Measurements from ENCODE around the gene ARMH3. TPM values are rescaled to one million over a fixed set of nuclear protein-coding genes. Genes with fewer than 3 reads are reported as not detected.
A peak's percentile ranks its signal among the peaks of the same experiment; 100 is the strongest.

ARMH3 gene
- total RNA-seq, 1 donor from 2014 or later = 6.3 TPM

DNA sequence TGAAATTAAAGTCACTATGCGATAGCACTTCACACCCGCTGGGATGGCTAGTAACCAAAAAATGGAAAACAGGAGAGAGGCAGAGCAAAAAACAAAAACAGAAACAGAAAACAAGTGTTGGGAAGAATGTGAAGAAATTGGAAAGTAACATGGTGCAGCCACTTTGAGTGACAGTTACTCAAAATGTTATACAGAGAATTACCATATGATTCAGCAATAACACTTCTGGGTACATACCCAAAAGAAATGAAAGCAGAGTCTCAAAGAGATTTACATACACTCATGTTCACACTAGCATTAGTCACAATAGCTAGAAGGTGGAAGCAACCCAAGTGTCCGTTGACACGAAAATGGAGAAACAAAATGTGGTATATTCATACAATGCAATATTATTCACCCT, 123.8 kb downstream of the ARMH3 start:
- H3K27me3 ChIP-seq (ENCODE audit: control insufficient read depth, insufficient read depth, low read length) = no peaks in the 10 kb centered on the region
- DNase-seq (ENCODE audit: low read depth) (peak; percentile 6), FAIRE-seq (no peak)
- H3K4me3 ChIP-seq (ENCODE audit: low read depth, low read length) = no peak overlapping the region
- TF ChIP-seq, protein P1, sequence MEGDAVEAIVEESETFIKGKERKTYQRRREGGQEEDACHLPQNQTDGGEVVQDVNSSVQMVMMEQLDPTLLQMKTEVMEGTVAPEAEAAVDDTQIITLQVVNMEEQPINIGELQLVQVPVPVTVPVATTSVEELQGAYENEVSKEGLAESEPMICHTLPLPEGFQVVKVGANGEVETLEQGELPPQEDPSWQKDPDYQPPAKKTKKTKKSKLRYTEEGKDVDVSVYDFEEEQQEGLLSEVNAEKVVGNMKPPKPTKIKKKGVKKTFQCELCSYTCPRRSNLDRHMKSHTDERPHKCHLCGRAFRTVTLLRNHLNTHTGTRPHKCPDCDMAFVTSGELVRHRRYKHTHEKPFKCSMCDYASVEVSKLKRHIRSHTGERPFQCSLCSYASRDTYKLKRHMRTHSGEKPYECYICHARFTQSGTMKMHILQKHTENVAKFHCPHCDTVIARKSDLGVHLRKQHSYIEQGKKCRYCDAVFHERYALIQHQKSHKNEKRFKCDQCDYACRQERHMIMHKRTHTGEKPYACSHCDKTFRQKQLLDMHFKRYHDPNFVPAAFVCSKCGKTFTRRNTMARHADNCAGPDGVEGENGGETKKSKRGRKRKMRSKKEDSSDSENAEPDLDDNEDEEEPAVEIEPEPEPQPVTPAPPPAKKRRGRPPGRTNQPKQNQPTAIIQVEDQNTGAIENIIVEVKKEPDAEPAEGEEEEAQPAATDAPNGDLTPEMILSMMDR (IDR thresholded peaks at IDR 0.05; ENCODE audit: insufficient read depth, low read length, severe bottlenecking) = no peak
- H3K36me3 ChIP-seq (ENCODE audit: control insufficient read depth, insufficient read depth, low read length) = no peaks in the 10 kb centered on the region

DNA sequence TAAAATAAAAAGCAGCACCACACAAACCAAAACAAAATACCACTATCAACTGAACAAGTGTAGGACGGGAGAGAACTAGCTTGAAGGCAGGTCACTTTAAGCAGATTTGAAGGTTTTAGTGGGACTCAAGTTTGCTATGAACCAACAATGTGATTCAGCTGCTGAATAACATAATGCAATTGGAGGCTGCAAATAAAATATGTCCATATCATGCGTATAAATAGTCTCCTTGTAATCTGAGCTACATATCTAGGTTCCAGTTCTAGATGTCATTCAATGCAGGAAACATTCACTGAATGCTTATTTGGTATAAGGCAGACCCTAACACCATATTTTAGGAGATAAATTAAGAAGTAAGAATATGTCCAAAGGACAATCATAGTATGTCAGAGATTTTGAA, 130.9 kb downstream of the ARMH3 start:
- DNase-seq (ENCODE audit: low read depth) (no peak), FAIRE-seq (no peak)
- TF ChIP-seq, protein P1 (IDR thresholded peaks at IDR 0.05; ENCODE audit: insufficient read depth, low read length, severe bottlenecking) = no peak
- no peaks in the 10 kb centered on the region for H3K36me3 ChIP-seq (ENCODE audit: control insufficient read depth, insufficient read depth, low read length)
- no peaks in the 10 kb centered on the region for H3K27me3 ChIP-seq (ENCODE audit: control insufficient read depth, insufficient read depth, low read length)
- H3K4me3 ChIP-seq (ENCODE audit: low read depth, low read length) = no peak overlapping the region

DNA sequence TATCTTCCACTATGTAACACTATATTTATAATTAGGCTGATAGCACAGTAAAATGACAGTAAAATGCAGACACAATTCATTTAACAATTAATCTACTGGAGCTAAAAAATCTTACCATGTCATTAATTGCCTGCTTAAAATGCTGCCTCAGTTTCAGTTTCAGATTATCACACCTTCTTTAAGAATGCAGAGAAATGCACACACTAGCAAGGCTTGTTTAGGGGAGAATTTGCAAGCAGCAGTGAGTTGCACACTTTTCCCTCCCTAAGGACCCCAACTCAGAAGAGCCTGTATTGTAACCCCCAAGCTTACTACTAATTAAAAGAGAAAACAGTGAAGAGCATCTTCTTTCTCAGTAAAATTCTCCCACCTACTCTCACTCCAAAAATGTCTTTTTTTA, 132.7 kb downstream of the ARMH3 start:
- Histone ChIP-seq H3K4me3 (ENCODE audit: low read depth, low read length) (no peak overlapping the region), H3K27me3 (ENCODE audit: control insufficient read depth, insufficient read depth, low read length) (no peaks in the 10 kb centered on the region), H3K36me3 (ENCODE audit: control insufficient read depth, insufficient read depth, low read length) (no peaks in the 10 kb centered on the region)
- TF ChIP-seq, protein P1 (IDR thresholded peaks at IDR 0.05; ENCODE audit: insufficient read depth, low read length, severe bottlenecking) = no peak
- DNase-seq (ENCODE audit: low read depth) = no peak
- no peak for FAIRE-seq

DNA sequence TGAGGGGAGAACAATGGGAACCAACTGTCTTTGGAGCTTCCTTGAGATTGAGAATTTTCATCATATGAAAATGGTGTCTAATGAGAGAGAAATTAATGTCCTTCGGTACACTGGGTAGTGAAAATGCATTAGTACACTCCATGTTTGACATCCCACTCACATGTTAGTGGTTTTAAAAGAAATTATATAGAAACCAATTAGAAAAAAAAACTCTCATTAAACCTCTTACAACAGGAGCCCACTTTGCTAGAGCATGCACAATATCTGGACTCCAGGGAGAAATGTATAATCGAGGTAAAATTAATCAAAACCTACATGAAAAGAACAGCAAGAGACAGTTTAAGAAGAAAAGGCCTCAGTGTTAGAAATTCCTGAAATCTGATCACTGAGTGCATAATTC, 133.1 kb downstream of the ARMH3 start:
- Histone ChIP-seq H3K27me3 (ENCODE audit: control insufficient read depth, insufficient read depth, low read length) (no peaks in the 10 kb centered on the region), H3K4me3 (ENCODE audit: low read depth, low read length) (no peak overlapping the region), H3K36me3 (ENCODE audit: control insufficient read depth, insufficient read depth, low read length) (no peaks in the 10 kb centered on the region)
- no peak for DNase-seq (ENCODE audit: low read depth)
- TF ChIP-seq, protein P1 (IDR thresholded peaks at IDR 0.05; ENCODE audit: insufficient read depth, low read length, severe bottlenecking) = no peak
- no peak for FAIRE-seq

DNA sequence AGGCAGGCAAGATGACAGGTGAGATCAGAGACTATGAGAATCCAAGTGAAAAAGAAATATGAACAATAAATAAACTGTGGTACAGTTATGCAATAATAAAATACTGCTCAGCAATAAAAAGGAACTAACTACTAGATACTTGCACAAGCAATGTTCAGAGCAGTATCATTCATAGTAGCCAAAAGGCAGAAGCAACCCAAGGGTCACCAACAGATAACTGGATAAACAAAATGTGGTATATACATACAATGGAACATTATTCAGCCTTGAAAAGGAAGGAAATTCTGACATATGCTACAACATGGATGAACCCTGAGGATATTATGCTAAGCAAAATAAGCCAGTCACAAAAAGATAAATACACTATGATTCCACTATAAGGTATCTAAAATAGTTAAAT, 135.4 kb downstream of the ARMH3 start:
- FAIRE-seq (no peak), DNase-seq (ENCODE audit: low read depth) (no peak)
- Histone ChIP-seq H3K36me3 (ENCODE audit: control insufficient read depth, insufficient read depth, low read length) (no peaks in the 10 kb centered on the region), H3K4me3 (ENCODE audit: low read depth, low read length) (no peak overlapping the region), H3K27me3 (ENCODE audit: control insufficient read depth, insufficient read depth, low read length) (no peaks in the 10 kb centered on the region)
- TF ChIP-seq, protein P1 (IDR thresholded peaks at IDR 0.05; ENCODE audit: insufficient read depth, low read length, severe bottlenecking) = no peak

DNA sequence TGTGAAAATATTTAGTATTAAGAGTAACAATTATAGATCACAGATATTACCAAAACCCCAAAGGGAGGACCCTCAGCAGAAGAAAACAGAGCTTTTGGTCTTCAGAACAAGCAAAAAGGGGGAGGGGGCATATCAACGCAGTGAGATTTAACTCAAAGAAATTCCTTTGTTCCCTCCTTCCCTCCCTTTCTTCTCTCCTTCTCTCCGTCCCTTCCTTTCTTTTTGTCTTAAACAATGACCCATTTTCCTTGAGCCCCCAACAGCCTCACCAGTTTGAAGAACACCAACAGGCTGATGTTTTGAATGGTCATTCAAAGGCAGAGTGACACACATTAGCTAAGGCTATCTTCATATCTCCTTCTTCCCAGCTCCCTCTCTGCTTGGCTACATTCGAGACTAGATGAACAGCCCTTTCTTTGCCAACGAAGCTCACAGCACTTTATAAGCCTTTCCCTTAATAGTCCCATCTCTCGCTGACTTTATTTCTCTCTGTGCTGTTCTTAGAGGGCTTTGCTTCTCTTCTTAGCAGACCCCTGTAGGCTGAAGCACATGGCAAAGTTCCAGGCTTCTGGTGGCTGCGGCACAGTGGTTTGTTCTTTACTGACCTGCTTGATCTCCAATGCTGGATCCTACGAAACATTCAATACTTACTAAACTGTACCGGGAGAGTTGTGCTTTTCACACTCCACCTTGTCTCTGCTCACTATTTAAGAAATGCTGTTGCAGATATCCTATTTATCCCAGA, 136.8 kb downstream of the ARMH3 start:
- no peak for FAIRE-seq
- no peak for DNase-seq (ENCODE audit: low read depth)
- Histone ChIP-seq H3K4me3 (ENCODE audit: low read depth, low read length) (no peak overlapping the region), H3K27me3 (ENCODE audit: control insufficient read depth, insufficient read depth, low read length) (no peaks in the 10 kb centered on the region), H3K36me3 (ENCODE audit: control insufficient read depth, insufficient read depth, low read length) (no peaks in the 10 kb centered on the region)
- TF ChIP-seq, protein P1 (IDR thresholded peaks at IDR 0.05; ENCODE audit: insufficient read depth, low read length, severe bottlenecking) = no peak

Data from bronchial epithelial cell (primary cell).